T-helper 1 cell treated with Interleukin-12 subunit alpha and Interleukin-12 subunit beta and Interleukin-4 antibody, amounts not matched to agents 30 ng/mL and 1 ng/mL, for 36 hours (primary cell): ENCODE results near the gene DYTN. TPM values are rescaled to one million over a fixed set of nuclear protein-coding genes. Genes with fewer than 3 reads are reported as not detected.

Experiments used
- intact Hi-C: fragments of 100-400 bp; cut with micrococcal nuclease; formaldehyde crosslinking; loops from one replicate; pipeline ENCODE4 v1.15.1; 2024
- total RNA-seq: library from RNA; stranded (reverse); gene quantifications from 2 replicates; pipeline ENCODE4 v1.2.3, GENCODE V29; 2022

DYTN gene
- total RNA-seq, 1 donor from 2014 or later, result not detected

GRCh38 chr2:206700156-206700555 lies 18.0 kb downstream of the DYTN start:
- intact Hi-C loops, result no loop called here

- intact Hi-C loops, result loop anchor here (10.0 kb wide), 1 partner anchor 286 kb away; no protein-coding TSS in a partner anchor
Measured at GRCh38 chr2:206698811-206699210, 19.4 kb downstream of the DYTN start.

GRCh38 chr2:206696910-206697309 lies 21.3 kb downstream of the DYTN start:
- intact Hi-C loops, result loop anchor here (10.0 kb wide), 1 partner anchor 288 kb away; no protein-coding TSS in a partner anchor

- intact Hi-C loops, result loop anchor here (1.0 to 10.0 kb wide), 7 partner anchors 74 to 1379 kb away; partner anchors contain the start of genes FASTKD2 and MDH1B
Measured at GRCh38 chr2:206693399-206694137, 24.6 kb downstream of the DYTN start.

GRCh38 chr2:206692971-206693370 lies 25.2 kb downstream of the DYTN start:
- intact Hi-C loops, result loop anchor here (1.0 to 10.0 kb wide), 7 partner anchors 74 to 1379 kb away; partner anchors contain the start of genes FASTKD2 and MDH1B

- intact Hi-C loops, result no loop called here
Measured at GRCh38 chr2:206688990-206689389, 29.2 kb downstream of the DYTN start.

GRCh38 chr2:206688453-206688852 lies 29.7 kb downstream of the DYTN start:
- intact Hi-C loops, result no loop called here

GRCh38 chr2:206683546-206683945 lies 34.6 kb downstream of the DYTN start:
- intact Hi-C loops, result no loop called here

- intact Hi-C loops, result no loop called here
Measured at GRCh38 chr2:206670531-206671319, 47.5 kb downstream of the DYTN start.

GRCh38 chr2:206665251-206665650 lies 52.9 kb downstream of the DYTN start:
- intact Hi-C loops, result no loop called here

GRCh38 chr2:206657087-206657486 lies 61.1 kb downstream of the DYTN start:
- intact Hi-C loops, result no loop called here

GRCh38 chr2:206647985-206648384 lies 70.2 kb downstream of the DYTN start:
- intact Hi-C loops, result no loop called here

- intact Hi-C loops, result no loop called here
Measured at GRCh38 chr2:206642075-206643025, 75.8 kb downstream of the DYTN start, which contains the start of gene FAM237A. FAM237A (plus strand) TSS chr2:206642487; CDS start chr2:206644237, 1,750 bp downstream.

- intact Hi-C loops, result no loop called here
Measured at GRCh38 chr2:206641226-206641625, 77.0 kb downstream of the DYTN start.

GRCh38 chr2:206639636-206640035 lies 78.6 kb downstream of the DYTN start:
- intact Hi-C loops, result no loop called here

GRCh38 chr2:206635015-206635414 lies 83.2 kb downstream of the DYTN start:
- intact Hi-C loops, result no loop called here

GRCh38 chr2:206631340-206631739 lies 86.9 kb downstream of the DYTN start:
- intact Hi-C loops, result no loop called here

GRCh38 chr2:206627632-206628031 lies 90.6 kb downstream of the DYTN start:
- intact Hi-C loops, result no loop called here

- intact Hi-C loops, result no loop called here
Measured at GRCh38 chr2:206626108-206626507, 92.1 kb downstream of the DYTN start.

- intact Hi-C loops, result no loop called here
Measured at GRCh38 chr2:206619011-206619410, 99.2 kb downstream of the DYTN start.

- intact Hi-C loops, result no loop called here
Measured at GRCh38 chr2:206616151-206616550, 102.0 kb downstream of the DYTN start.
